Ascending aorta (tissue), 2 donors: ENCODE data around the gene SRRM4. TPM values are rescaled to one million over a fixed set of nuclear protein-coding genes. Genes with fewer than 3 reads are reported as not detected.

Experiments
- DNase-seq, 2 donors: peaks; one replicate each; pipeline ENCODE4 v3.0.0-alpha.2; 2019; ENCODE audit warnings: low spot score in 2 of 2
- H3K27ac ChIP-seq, 2 donors: fragments of 200-600 bp; sonication (generic); one replicate each; pipeline ENCODE4 v1.5.1; 2016 to 2017; ENCODE audit warnings: mild to moderate bottlenecking in 1 of 2
- H3K27me3 ChIP-seq: fragments of 200-600 bp; sonication (generic); one replicate; pipeline ENCODE4 v1.5.1; 2017
- H3K36me3 ChIP-seq, 2 donors: fragments of 200-600 bp; sonication (generic); one replicate each; pipeline ENCODE4 v1.5.1; 2016
- H3K4me1 ChIP-seq, 2 donors: fragments of 200-600 bp; sonication (generic); one replicate each; pipeline ENCODE4 v1.5.1; 2016 to 2017; ENCODE audit warnings: mild to moderate bottlenecking in 1 of 2
- H3K4me3 ChIP-seq, 2 donors: fragments of 200-600 bp; sonication (generic); one replicate each; pipeline ENCODE4 v1.5.1; 2016 to 2017; ENCODE audit warnings: mild to moderate bottlenecking in 1 of 2
- H3K9me3 ChIP-seq, 2 donors: fragments of 200-600 bp; sonication (generic); one replicate each; pipeline ENCODE4 v1.5.1; 2016
- CTCF ChIP-seq, 3 experiments: fragments of 200-600 bp in 2 of 3; fragments of 450-650 bp in 1 of 3; sonication (generic) in 2 of 3; IDR thresholded peaks; one replicate each; pipeline ENCODE4 v1.5.1; 2016 to 2019; ENCODE audit warnings: antibody characterized with exemption in 3 of 3, mild to moderate bottlenecking in 1 of 3, moderate library complexity in 1 of 3
- intact Hi-C: fragments of 100-400 bp; cut with DNase I; formaldehyde crosslinking; loops from one replicate; pipeline ENCODE4 v1.15.1; 2023
- total RNA-seq: library from RNA; depleted of rRNA; stranded (reverse); fragments of >200 nt; gene quantifications from one replicate; pipeline ENCODE4 v1.1.0, GENCODE V29; 2016

SRRM4 gene
- total RNA-seq, 1 donor from 2014 or later, result not detected

DNA sequence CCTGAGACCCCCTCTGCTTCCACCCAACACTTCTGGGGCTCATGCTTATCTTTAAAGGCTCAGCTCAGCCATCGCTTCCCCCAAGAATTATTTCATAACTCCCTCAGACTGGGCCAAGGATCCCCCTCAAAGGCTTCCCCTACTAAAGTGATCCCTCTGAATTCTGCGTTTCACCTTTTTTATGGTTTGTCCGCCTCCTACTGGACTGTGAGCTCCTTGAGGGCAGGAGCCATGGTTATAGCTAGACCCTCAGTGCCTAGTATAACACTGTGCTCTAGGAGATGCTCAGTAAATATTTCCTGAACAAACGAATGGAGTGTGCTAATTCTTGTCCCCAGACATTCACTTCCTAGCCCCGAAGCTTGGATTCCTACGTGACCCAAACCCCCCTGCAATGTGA, 20.5 kb upstream of the SRRM4 start:
- Histone ChIP-seq H3K4me1 (no peaks in the 10 kb centered on the region), H3K27me3 (no peaks in the 10 kb centered on the region), H3K4me3 (no peak overlapping the region), H3K27ac (no peak overlapping the region), H3K36me3 (no peaks in the 10 kb centered on the region), H3K9me3 (no peaks in the 10 kb centered on the region)
- no peak for DNase-seq
- intact Hi-C loops, result no loop called here
- no peak for TF ChIP-seq CTCF (IDR thresholded peaks at IDR 0.05)

- Histone ChIP-seq H3K27me3 (no peaks in the 10 kb centered on the region), H3K36me3 (no peaks in the 10 kb centered on the region), H3K9me3 (no peaks in the 10 kb centered on the region), H3K4me3 (no peak overlapping the region), H3K4me1 (no peaks in the 10 kb centered on the region), H3K27ac (no peak overlapping the region)
- TF ChIP-seq CTCF (IDR thresholded peaks at IDR 0.05), result no peak
- intact Hi-C loops, result no loop called here
- no peak for DNase-seq
Observed at GRCh38 chr12:118964988-118965387, 16.4 kb upstream of the SRRM4 start.

DNA sequence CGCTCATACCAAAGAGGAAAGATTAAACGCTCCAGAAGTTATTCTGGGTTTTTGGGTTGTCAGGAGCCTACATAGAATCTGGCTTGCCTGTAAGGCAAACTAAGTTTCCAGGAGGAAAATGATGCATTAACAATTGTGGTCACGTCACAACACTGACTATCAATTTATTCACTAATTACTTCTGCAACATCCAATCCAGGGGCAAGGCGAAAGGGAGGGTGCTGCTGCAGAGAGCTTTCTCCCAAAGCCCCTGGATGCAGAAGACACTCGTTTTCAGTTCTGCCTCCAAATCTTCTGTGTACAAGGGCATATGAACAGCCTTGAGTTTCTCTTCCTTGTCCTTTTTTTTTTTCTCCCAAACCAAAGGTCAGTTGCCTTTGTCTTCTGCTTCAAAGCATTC, 10.5 kb upstream of the SRRM4 start:
- no peaks in the 10 kb centered on the region for H3K4me1 ChIP-seq
- no peaks in the 10 kb centered on the region for H3K27me3 ChIP-seq
- intact Hi-C loops, result no loop called here
- no peak overlapping the region for H3K27ac ChIP-seq
- H3K9me3 ChIP-seq, result no peaks in the 10 kb centered on the region
- H3K4me3 ChIP-seq, result no peak overlapping the region
- no peak for DNase-seq
- H3K36me3 ChIP-seq, result no peaks in the 10 kb centered on the region
- no peak for TF ChIP-seq CTCF (IDR thresholded peaks at IDR 0.05)

GRCh38 chr12:118972982-118973381, 8.4 kb upstream of the SRRM4 start:
- Histone ChIP-seq H3K27ac (no peak overlapping the region), H3K36me3 (no peaks in the 10 kb centered on the region), H3K4me1 (no peaks in the 10 kb centered on the region), H3K27me3 (no peaks in the 10 kb centered on the region), H3K4me3 (no peak overlapping the region), H3K9me3 (no peaks in the 10 kb centered on the region)
- no peak for DNase-seq
- intact Hi-C loops, result no loop called here
- no peak for TF ChIP-seq CTCF (IDR thresholded peaks at IDR 0.05)

DNA sequence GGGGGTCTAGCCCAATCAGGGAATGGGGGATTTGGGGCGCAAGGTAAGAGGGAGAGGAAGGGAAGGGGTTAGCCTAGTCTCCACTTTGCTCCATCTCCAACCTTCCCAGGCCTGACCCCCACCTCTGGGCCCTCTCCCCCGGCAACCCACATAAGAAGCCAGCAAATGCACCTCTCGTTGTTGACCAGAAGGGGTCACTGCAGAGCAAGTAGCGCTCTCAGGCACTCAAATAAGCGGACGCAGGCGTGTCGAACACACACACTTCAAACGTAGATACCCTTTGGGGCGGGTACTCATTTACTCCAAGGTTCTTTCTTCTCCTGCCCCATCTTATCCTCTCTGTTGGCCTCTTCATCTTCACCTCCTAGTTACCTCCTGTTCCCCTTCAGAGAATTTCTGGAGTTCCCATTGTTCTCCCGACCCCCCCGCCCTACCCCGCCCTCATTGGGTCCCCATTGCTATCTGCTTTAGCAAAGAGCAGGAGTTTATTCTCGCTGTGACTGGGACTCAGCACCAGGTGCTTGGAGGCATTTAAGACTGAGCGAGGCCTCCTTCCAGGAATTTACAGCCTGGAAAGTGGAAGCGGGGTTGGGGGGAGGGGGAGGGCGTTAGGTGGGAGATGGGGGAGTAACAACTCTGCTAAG, 1.5 kb upstream of the SRRM4 start:
- Histone ChIP-seq H3K27me3 (no peaks in the 10 kb centered on the region), H3K36me3 (no peaks in the 10 kb centered on the region), H3K27ac (no peak overlapping the region), H3K4me1 (no peaks in the 10 kb centered on the region), H3K9me3 (no peaks in the 10 kb centered on the region), H3K4me3 (no peak overlapping the region)
- intact Hi-C loops, result loop anchor here (5.0 kb wide), 1 partner anchor 432 kb away; no protein-coding TSS in a partner anchor
- TF ChIP-seq CTCF (IDR thresholded peaks at IDR 0.05), result peak; percentile 27 to 51 (median 34)
- no peak for DNase-seq
